GM18499 (cell line): ENCODE results near the gene OR10H5.
"Not testable (repeated sequence)": the region's sequence is repeated elsewhere in the genome, so short reads cannot be mapped to it uniquely, and the experiment has no call there.

Experiments used
- ATAC-seq: cut with Tn5 transposase; IDR thresholded peaks from one replicate; pipeline ENCODE4 v1.9.1; 2021; ENCODE audit warnings: moderate number of reproducible peaks; ENCODE audit not compliant: insufficient read depth, unreplicated experiment

OR10H5 gene

DNA sequence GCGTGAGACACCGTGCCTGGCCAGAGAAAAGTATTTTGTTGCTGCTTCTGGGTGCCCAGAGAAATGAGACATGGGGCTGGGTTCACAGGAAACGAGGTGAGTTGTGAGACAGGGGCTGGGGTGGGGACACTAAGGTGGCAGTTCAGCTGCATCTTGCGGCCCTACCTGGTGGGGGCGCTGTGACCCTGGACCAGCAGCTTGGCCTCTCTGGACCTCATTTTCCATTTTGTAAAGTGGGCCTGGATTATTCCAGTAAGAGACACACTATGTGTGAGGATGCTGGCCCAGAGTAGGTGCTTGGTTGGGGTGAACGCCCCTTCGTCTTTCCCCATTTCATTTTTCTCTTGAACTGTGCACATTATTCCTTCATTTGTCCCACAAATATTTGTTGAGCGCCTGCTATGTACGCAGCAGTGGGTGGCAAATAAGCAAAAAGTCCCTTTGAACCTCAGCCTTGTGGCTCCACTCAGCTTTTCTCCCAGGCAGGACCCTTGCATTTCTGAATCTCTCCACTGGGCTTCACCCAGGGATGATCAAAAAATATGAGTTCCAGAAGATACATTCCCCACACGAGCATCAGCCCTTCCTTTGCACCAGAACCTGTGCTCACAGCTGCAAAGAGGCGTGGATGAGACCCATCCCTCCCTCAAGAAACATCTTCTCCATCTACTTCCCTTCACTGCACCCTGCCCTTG is 54.6 kb downstream of the OR10H5 start:
- ATAC-seq, result no peak

DNA sequence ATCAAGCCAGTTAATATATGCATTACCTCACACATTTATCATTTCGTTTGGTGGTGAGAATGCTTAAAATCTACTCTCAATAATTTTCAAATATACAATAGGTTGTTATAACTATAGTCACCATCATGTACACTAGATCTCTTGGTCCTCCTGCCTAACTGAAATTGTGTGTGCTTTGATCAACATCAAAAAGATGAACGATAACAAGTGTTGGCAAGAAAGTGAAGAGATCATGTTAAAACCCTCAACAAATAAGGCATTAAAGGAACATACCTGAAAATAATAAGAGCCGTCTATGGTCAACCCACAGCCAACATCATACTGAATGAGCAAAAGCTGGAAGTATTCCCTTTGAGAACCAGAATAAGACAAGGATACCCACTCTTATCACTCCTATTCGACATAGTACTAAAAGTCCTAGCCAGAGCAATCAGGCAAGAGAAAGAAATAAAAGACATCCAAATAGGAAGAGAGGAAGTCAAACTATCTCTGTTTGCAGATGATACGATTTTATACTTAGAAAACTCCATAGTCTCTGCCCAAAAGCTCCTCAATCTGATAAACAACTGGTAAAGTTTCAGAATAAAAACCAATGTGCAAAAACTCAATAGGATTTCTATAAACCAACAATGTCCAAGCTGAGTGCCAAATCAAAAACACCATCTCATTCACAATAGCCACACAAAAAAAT is 55.9 kb downstream of the OR10H5 start:
- no peak for ATAC-seq

DNA sequence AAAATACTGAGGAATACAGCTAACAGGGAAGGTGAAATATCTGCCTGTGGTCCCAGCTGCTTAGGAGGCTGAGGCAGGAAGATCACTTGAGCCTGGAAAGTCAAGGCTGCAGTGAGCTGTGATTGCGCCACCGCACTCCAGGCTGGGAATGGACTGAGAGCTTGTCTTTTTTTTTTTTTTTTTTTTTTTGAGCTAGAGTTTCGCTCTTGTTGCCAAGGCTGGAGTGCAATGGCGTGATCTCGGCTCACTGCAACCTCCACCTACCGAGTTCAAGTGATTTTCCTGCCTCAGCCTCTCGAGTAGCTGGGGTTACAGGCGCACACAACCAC is 56.4 kb downstream of the OR10H5 start:
- not testable (repeated sequence) for ATAC-seq

DNA sequence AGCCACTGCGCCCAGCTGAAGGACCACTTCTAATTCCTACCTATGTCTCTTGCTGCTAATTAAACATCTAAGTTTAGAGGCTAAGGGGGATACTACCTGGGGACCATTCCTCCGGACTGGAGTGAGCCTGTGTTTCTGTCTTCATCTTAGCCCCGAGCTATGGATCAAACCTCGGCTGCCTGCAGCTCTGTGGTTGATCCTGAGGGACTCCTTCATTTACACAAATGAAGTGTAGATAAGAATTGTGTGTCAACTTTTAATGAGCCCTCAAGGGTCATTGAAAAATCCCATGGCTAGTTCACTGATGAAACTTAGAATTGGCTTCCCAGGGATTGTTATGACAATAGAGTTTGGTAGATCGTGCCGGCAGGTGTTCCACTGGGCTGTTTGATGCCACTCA is 59.5 kb downstream of the OR10H5 start:
- no peak for ATAC-seq

DNA sequence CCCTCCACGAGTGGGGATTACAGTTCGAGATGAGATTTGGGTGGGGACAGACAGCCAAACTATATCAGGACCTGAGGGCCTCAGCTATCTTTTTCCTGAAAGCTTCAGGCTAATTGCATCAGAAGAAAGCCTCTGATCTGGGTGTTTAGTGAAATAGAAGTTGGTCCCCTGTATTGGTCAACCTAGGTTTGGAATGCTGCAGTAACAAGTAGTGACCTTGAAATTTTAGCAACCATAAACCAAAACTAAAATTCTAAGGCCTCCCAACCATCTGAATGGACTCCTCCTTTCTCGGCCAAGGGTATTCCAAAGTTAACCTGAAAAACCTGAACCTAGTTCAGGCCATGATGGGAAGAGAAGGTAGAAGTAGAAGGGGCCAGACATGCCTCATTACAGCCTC is 62.9 kb downstream of the OR10H5 start:
- no peak for ATAC-seq
